ENCODE data around the gene PADI6. TPM values are rescaled to one million over a fixed set of nuclear protein-coding genes. Genes with fewer than 3 reads are reported as not detected.

Gene PADI6
- total and polyA plus RNA-seq, 8 donors = not detected

Other genes starting within 250 kb of the PADI6 start
- not detected for gene PADI1, start 167.1 kb upstream of the PADI6 start, total RNA-seq
- under 1 TPM in 1 of 2 donors, not detected in 1; 0.23 TPM for gene PADI1, start 167.1 kb upstream of the PADI6 start, polyA plus RNA-seq
- not detected for gene PADI3, start 123.1 kb upstream of the PADI6 start, total RNA-seq
- gene PADI3, start 123.1 kb upstream of the PADI6 start, polyA plus RNA-seq = not detected
- gene PADI4, start 64.0 kb upstream of the PADI6 start, total RNA-seq = under 1 TPM in 3 of 6 donors, not detected in 3; 0.06 to 0.83 (median 0.75) TPM
- under 1 TPM in 1 of 2 donors, not detected in 1; 0.12 TPM for gene PADI4, start 64.0 kb upstream of the PADI6 start, polyA plus RNA-seq
- 10 to 100 TPM; 11.5 to 45.4 (median 18.8) TPM for gene RCC2, start 67.5 kb downstream of the PADI6 start, total RNA-seq
- gene RCC2, start 67.5 kb downstream of the PADI6 start, polyA plus RNA-seq = 10 to 100 TPM; 17.5 to 19.7 TPM
- gene ARHGEF10L, start 167.5 kb downstream of the PADI6 start, total RNA-seq = 10 to 100 TPM; 36.2 to 58.7 (median 48.2) TPM
- gene ARHGEF10L, start 167.5 kb downstream of the PADI6 start, polyA plus RNA-seq = 100 to 1,000 TPM; 103 to 104 TPM

Measured in pancreas (tissue), 8 donors.